HG03280 (cell line): Measurements from ENCODE around the gene LMAN1L.
A peak's percentile ranks its signal among the peaks of the same experiment; 100 is the strongest.

ENCODE experiments used
- ATAC-seq: cut with Tn5 transposase; IDR thresholded peaks from one replicate; pipeline ENCODE4 v1.9.1; 2021; ENCODE audit warnings: mild to moderate bottlenecking, moderate library complexity; ENCODE audit not compliant: unreplicated experiment

The LMAN1L gene

GRCh38 chr15:74793135-74794028 is 19.3 kb upstream of the LMAN1L start:
- ATAC-seq, result no peak

- ATAC-seq, result no peak
Measured at GRCh38 chr15:74794248-74794969, 18.2 kb upstream of the LMAN1L start.

GRCh38 chr15:74794970-74795349 is 17.7 kb upstream of the LMAN1L start:
- ATAC-seq, result no peak

- ATAC-seq, result no peak
Measured at GRCh38 chr15:74795966-74796625, 16.5 kb upstream of the LMAN1L start.

GRCh38 chr15:74798388-74799254 is 14.0 kb upstream of the LMAN1L start:
- no peak for ATAC-seq

- no peak for ATAC-seq
Measured at GRCh38 chr15:74799255-74799855, 13.3 kb upstream of the LMAN1L start.

- ATAC-seq, result peak; percentile 68
Measured at GRCh38 chr15:74799856-74800558, 12.6 kb upstream of the LMAN1L start.

GRCh38 chr15:74800559-74801094 is 12.0 kb upstream of the LMAN1L start:
- no peak for ATAC-seq

GRCh38 chr15:74801311-74801997 is 11.2 kb upstream of the LMAN1L start:
- no peak for ATAC-seq

GRCh38 chr15:74802290-74802689 is 10.3 kb upstream of the LMAN1L start:
- ATAC-seq, result no peak

- no peak for ATAC-seq
Measured at GRCh38 chr15:74802862-74803447, 9.7 kb upstream of the LMAN1L start.

GRCh38 chr15:74804935-74805334 is 7.7 kb upstream of the LMAN1L start:
- ATAC-seq, result no peak

GRCh38 chr15:74807282-74807681 is 5.4 kb upstream of the LMAN1L start:
- no peak for ATAC-seq

GRCh38 chr15:74808078-74808839 is 4.4 kb upstream of the LMAN1L start:
- ATAC-seq, result no peak

- no peak for ATAC-seq
Measured at GRCh38 chr15:74808840-74809229, 3.8 kb upstream of the LMAN1L start.

- no peak for ATAC-seq
Measured at GRCh38 chr15:74809242-74809641, 3.4 kb upstream of the LMAN1L start.

- ATAC-seq, result no peak
Measured at GRCh38 chr15:74809956-74810355, 2.7 kb upstream of the LMAN1L start.
